Activated CD4-positive, alpha-beta memory T cell treated with anti-CD3 and anti-CD28 coated beads for 36 hours (primary cell): ENCODE measurements around the gene TENT5C. TPM values are rescaled to one million over a fixed set of nuclear protein-coding genes. Genes with fewer than 3 reads are reported as not detected.
A peak's percentile ranks its signal among the peaks of the same experiment; 100 is the strongest.

Experiments
- CTCF ChIA-PET: fragments of 350-600 bp; sonication (Branson Sonifier 250); formaldehyde crosslinking; loops from one replicate; lab custom pipeline; 2021; ENCODE audit warnings: antibody characterized with exemption, inconsistent platforms; lab: Charles Lee
- POLR2A ChIA-PET: fragments of 350-600 bp; sonication (Branson Sonifier 250); formaldehyde crosslinking; loops from one replicate; lab custom pipeline; 2021; ENCODE audit warnings: antibody characterized with exemption; lab: Charles Lee
- DNase-seq: peaks from one replicate; pipeline ENCODE4 v3.0.0-alpha.2; 2020
- H3K27ac Mint-ChIP-seq: one replicate; pipeline ENCODE4 v1.8.0; 2021; ENCODE audit warnings: mixed read lengths
- H3K27me3 Mint-ChIP-seq: one replicate; pipeline ENCODE4 v1.8.0; 2021; ENCODE audit warnings: mixed read lengths
- H3K36me3 Mint-ChIP-seq: one replicate; pipeline ENCODE4 v1.8.0; 2021; ENCODE audit warnings: mixed read lengths
- H3K4me1 Mint-ChIP-seq: one replicate; pipeline ENCODE4 v1.8.0; 2021; ENCODE audit warnings: low read depth, mixed read lengths
- H3K4me3 Mint-ChIP-seq: one replicate; pipeline ENCODE4 v1.8.0; 2021; ENCODE audit warnings: mild to moderate bottlenecking, mixed read lengths
- H3K9me3 Mint-ChIP-seq: one replicate; pipeline ENCODE4 v1.8.0; 2021; ENCODE audit warnings: mixed read lengths
- intact Hi-C: fragments of 100-400 bp; cut with micrococcal nuclease; formaldehyde crosslinking; loops from one replicate; pipeline ENCODE4 v1.15.1; 2023
- total RNA-seq, 2 experiments: library from RNA; stranded (reverse); gene quantifications; one replicate each; pipeline ENCODE4 v1.2.3, GENCODE V29; 2021

Gene TENT5C
- total RNA-seq, 2 experiments from 2014 or later: 13.8 to 14.0 TPM

GRCh38 chr1:117565076-117565556 is 40.7 kb upstream of the TENT5C start:
- ChIA-PET POLR2A (no interaction called here), CTCF (interaction anchor here (0.8 kb wide), 1 partner anchor 189 kb away, joined by 3 read pairs; no protein-coding TSS in a partner anchor)
- intact Hi-C loops: no loop called here
- no peak overlapping the region for H3K4me3 Mint-ChIP-seq
- no peaks in the 10 kb centered on the region for H3K4me1 Mint-ChIP-seq
- H3K9me3 Mint-ChIP-seq: no peaks in the 10 kb centered on the region
- H3K36me3 Mint-ChIP-seq: no peaks in the 10 kb centered on the region
- DNase-seq: no peak
- no peak overlapping the region for H3K27ac Mint-ChIP-seq
- no peaks in the 10 kb centered on the region for H3K27me3 Mint-ChIP-seq

- Mint-ChIP-seq H3K4me1 (no peaks in the 10 kb centered on the region), H3K27me3 (no peaks in the 10 kb centered on the region), H3K36me3 (no peaks in the 10 kb centered on the region), H3K9me3 (no peaks in the 10 kb centered on the region), H3K4me3 (no peak overlapping the region), H3K27ac (no peak overlapping the region)
- DNase-seq: no peak
- CTCF ChIA-PET: interaction anchor here (0.8 kb wide), 1 partner anchor 188 kb away, joined by 3 read pairs; no protein-coding TSS in a partner anchor
- intact Hi-C loops: no loop called here
- POLR2A ChIA-PET: no interaction called here
These were observed 39.9 kb upstream of the TENT5C start for GRCh38 chr1:117565745-117566455.

GRCh38 chr1:117566556-117566955 is 39.3 kb upstream of the TENT5C start:
- Mint-ChIP-seq H3K4me1 (peaks cover 3% of the 10 kb centered on the region), H3K9me3 (no peaks in the 10 kb centered on the region), H3K27ac (no peak overlapping the region), H3K36me3 (no peaks in the 10 kb centered on the region), H3K27me3 (no peaks in the 10 kb centered on the region), H3K4me3 (no peak overlapping the region)
- ChIA-PET CTCF (no interaction called here), POLR2A (no interaction called here)
- intact Hi-C loops: no loop called here
- DNase-seq: no peak

GRCh38 chr1:117567435-117567834 is 38.4 kb upstream of the TENT5C start:
- intact Hi-C loops: no loop called here
- peaks cover 9% of the 10 kb centered on the region for H3K4me1 Mint-ChIP-seq
- no peak overlapping the region for H3K27ac Mint-ChIP-seq
- H3K27me3 Mint-ChIP-seq: no peaks in the 10 kb centered on the region
- CTCF ChIA-PET: no interaction called here
- no peaks in the 10 kb centered on the region for H3K36me3 Mint-ChIP-seq
- POLR2A ChIA-PET: no interaction called here
- no peaks in the 10 kb centered on the region for H3K9me3 Mint-ChIP-seq
- H3K4me3 Mint-ChIP-seq: no peak overlapping the region
- no peak for DNase-seq

GRCh38 chr1:117567976-117568375 is 37.9 kb upstream of the TENT5C start:
- ChIA-PET CTCF (interaction anchor here (0.9 to 1.1 kb wide), 2 partner anchors 33 to 55 kb away, joined by 3 read pairs; no protein-coding TSS in a partner anchor), POLR2A (no interaction called here)
- H3K27ac Mint-ChIP-seq: no peak overlapping the region
- no peak overlapping the region for H3K4me3 Mint-ChIP-seq
- H3K27me3 Mint-ChIP-seq: no peaks in the 10 kb centered on the region
- no peaks in the 10 kb centered on the region for H3K9me3 Mint-ChIP-seq
- H3K4me1 Mint-ChIP-seq: peaks cover 14% of the 10 kb centered on the region
- intact Hi-C loops: no loop called here
- DNase-seq: no peak
- H3K36me3 Mint-ChIP-seq: no peaks in the 10 kb centered on the region

- H3K36me3 Mint-ChIP-seq: no peaks in the 10 kb centered on the region
- intact Hi-C loops: no loop called here
- ChIA-PET POLR2A (no interaction called here), CTCF (interaction anchor here (0.9 kb wide), 1 partner anchor 34 kb away, joined by 3 read pairs; no protein-coding TSS in a partner anchor)
- no peaks in the 10 kb centered on the region for H3K9me3 Mint-ChIP-seq
- DNase-seq: no peak
- peaks cover 21% of the 10 kb centered on the region for H3K4me1 Mint-ChIP-seq
- no peaks in the 10 kb centered on the region for H3K27me3 Mint-ChIP-seq
- H3K27ac Mint-ChIP-seq: no peak overlapping the region
- H3K4me3 Mint-ChIP-seq: no peak overlapping the region
These were observed 36.8 kb upstream of the TENT5C start for GRCh38 chr1:117568999-117569398.

- Mint-ChIP-seq H3K4me3 (no peak overlapping the region), H3K27ac (no peak overlapping the region), H3K9me3 (no peaks in the 10 kb centered on the region), H3K4me1 (peaks cover 21% of the 10 kb centered on the region), H3K27me3 (no peaks in the 10 kb centered on the region), H3K36me3 (no peaks in the 10 kb centered on the region)
- ChIA-PET CTCF (no interaction called here), POLR2A (no interaction called here)
- intact Hi-C loops: no loop called here
- no peak for DNase-seq
These were observed 36.0 kb upstream of the TENT5C start for GRCh38 chr1:117569856-117570255.

GRCh38 chr1:117570988-117571409 is 34.8 kb upstream of the TENT5C start:
- ChIA-PET CTCF (interaction anchor here (0.9 kb wide), 1 partner anchor 324 kb away, joined by 4 read pairs; no protein-coding TSS in a partner anchor), POLR2A (interaction anchor here (1.4 kb wide), 1 partner anchor 9 kb away, joined by 4 read pairs; no protein-coding TSS in a partner anchor)
- intact Hi-C loops: no loop called here
- Mint-ChIP-seq H3K27ac (no peak overlapping the region), H3K4me1 (peaks cover 21% of the 10 kb centered on the region), H3K4me3 (no peak overlapping the region), H3K27me3 (no peaks in the 10 kb centered on the region), H3K9me3 (no peaks in the 10 kb centered on the region), H3K36me3 (no peaks in the 10 kb centered on the region)
- DNase-seq: no peak

- intact Hi-C loops: no loop called here
- Mint-ChIP-seq H3K4me1 (peaks cover 21% of the 10 kb centered on the region), H3K9me3 (no peaks in the 10 kb centered on the region), H3K36me3 (no peaks in the 10 kb centered on the region), H3K27ac (no peak overlapping the region), H3K4me3 (no peak overlapping the region), H3K27me3 (no peaks in the 10 kb centered on the region)
- CTCF ChIA-PET: interaction anchor here (0.9 kb wide), 1 partner anchor 324 kb away, joined by 4 read pairs; no protein-coding TSS in a partner anchor
- DNase-seq: no peak
- POLR2A ChIA-PET: interaction anchor here (1.4 kb wide), 1 partner anchor 9 kb away, joined by 4 read pairs; no protein-coding TSS in a partner anchor
These were observed 34.4 kb upstream of the TENT5C start for GRCh38 chr1:117571496-117571895.

- H3K9me3 Mint-ChIP-seq: no peaks in the 10 kb centered on the region
- H3K27ac Mint-ChIP-seq: no peak overlapping the region
- DNase-seq: peak; percentile 40
- no peaks in the 10 kb centered on the region for H3K36me3 Mint-ChIP-seq
- intact Hi-C loops: loop anchor here (2.0 kb wide), 1 partner anchor 38 kb away; no protein-coding TSS in a partner anchor
- H3K4me3 Mint-ChIP-seq: no peak overlapping the region
- CTCF ChIA-PET: no interaction called here
- POLR2A ChIA-PET: no interaction called here
- peaks cover 21% of the 10 kb centered on the region for H3K4me1 Mint-ChIP-seq
- no peaks in the 10 kb centered on the region for H3K27me3 Mint-ChIP-seq
These were observed 33.3 kb upstream of the TENT5C start for GRCh38 chr1:117572546-117572945.

- no peaks in the 10 kb centered on the region for H3K36me3 Mint-ChIP-seq
- peak; percentile 43 for DNase-seq
These were observed 32.3 kb upstream of the TENT5C start for GRCh38 chr1:117573386-117574023.

More at GRCh38 chr1:117573386-117574023, 32.3 kb upstream of the TENT5C start:
- CTCF ChIA-PET: interaction anchor here (0.6 to 1.0 kb wide), 2 partner anchors 101 to 425 kb away, joined by 3 read pairs; no protein-coding TSS in a partner anchor
- H3K27me3 Mint-ChIP-seq: no peaks in the 10 kb centered on the region
- POLR2A ChIA-PET: no interaction called here
- H3K4me1 Mint-ChIP-seq: peaks cover 21% of the 10 kb centered on the region
- H3K27ac Mint-ChIP-seq: no peak overlapping the region
- no peaks in the 10 kb centered on the region for H3K9me3 Mint-ChIP-seq
- H3K4me3 Mint-ChIP-seq: no peak overlapping the region
- intact Hi-C loops: loop anchor here (2.0 kb wide), 1 partner anchor 39 kb away; no protein-coding TSS in a partner anchor
